B cell (primary cell): ENCODE results near the gene DPYD.

ENCODE experiments used
- CTCF ChIP-seq: fragments of 200-600 bp; IDR thresholded peaks from one replicate; pipeline ENCODE4 v1.8.0; 2022; ENCODE audit warnings: antibody characterized with exemption, mild to moderate bottlenecking
- EZH2 ChIP-seq: IDR thresholded peaks from 2 replicates; pipeline ENCODE4 v1.6.1; 2012; ENCODE audit warnings: borderline replicate concordance, low read depth, mild to moderate bottlenecking, moderate library complexity, low read length; ENCODE audit not compliant: insufficient read depth, poor library complexity, severe bottlenecking

GRCh38 chr1:97297611-97298010 is 623.2 kb downstream of the DPYD start:
- TF ChIP-seq CTCF = no peak
- no peak for TF ChIP-seq EZH2
